Amniotic stem cell (primary cell): ENCODE results near the gene PKP1.

Source experiments
- DNase-seq: peaks from one replicate; lab custom pipeline; 2025; lab: John Stamatoyannopoulos, UW

PKP1 gene

GRCh38 chr1:201260648-201261311 is 22.5 kb upstream of the PKP1 start:
- DNase-seq = no peak

GRCh38 chr1:201261771-201262547 is 21.3 kb upstream of the PKP1 start:
- DNase-seq = no peak

- no peak for DNase-seq
Observed at GRCh38 chr1:201262963-201263608, 20.2 kb upstream of the PKP1 start.

- no peak for DNase-seq
Observed at GRCh38 chr1:201264072-201264471, 19.2 kb upstream of the PKP1 start.

- DNase-seq = no peak
Observed at GRCh38 chr1:201264554-201264953, 18.8 kb upstream of the PKP1 start.

- DNase-seq = no peak
Observed at GRCh38 chr1:201265756-201266155, 17.6 kb upstream of the PKP1 start.

- DNase-seq = no peak
Observed at GRCh38 chr1:201266276-201266675, 17.0 kb upstream of the PKP1 start.

- DNase-seq = peak; percentile 82
Observed at GRCh38 chr1:201266774-201267173, 16.5 kb upstream of the PKP1 start.

GRCh38 chr1:201267481-201268229 is 15.7 kb upstream of the PKP1 start:
- peak; percentile 1 for DNase-seq

- DNase-seq = peak; percentile 5
Observed at GRCh38 chr1:201268604-201269151, 14.6 kb upstream of the PKP1 start.

- no peak for DNase-seq
Observed at GRCh38 chr1:201269281-201269680, 14.0 kb upstream of the PKP1 start.

GRCh38 chr1:201269900-201270410 is 13.4 kb upstream of the PKP1 start:
- DNase-seq = no peak

- no peak for DNase-seq
Observed at GRCh38 chr1:201270616-201271390, 12.5 kb upstream of the PKP1 start.

- DNase-seq = no peak
Observed at GRCh38 chr1:201272799-201273198, 10.5 kb upstream of the PKP1 start.

GRCh38 chr1:201274616-201275252 is 8.6 kb upstream of the PKP1 start:
- no peak for DNase-seq

- DNase-seq = peak; percentile 53
Observed at GRCh38 chr1:201275253-201275666, 8.0 kb upstream of the PKP1 start.

- no peak for DNase-seq
Observed at GRCh38 chr1:201276891-201277290, 6.4 kb upstream of the PKP1 start.

- no peak for DNase-seq
Observed at GRCh38 chr1:201277441-201277840, 5.9 kb upstream of the PKP1 start.

GRCh38 chr1:201279313-201279712 is 4.0 kb upstream of the PKP1 start:
- DNase-seq = no peak

- DNase-seq = no peak
Observed at GRCh38 chr1:201280884-201281283, 2.4 kb upstream of the PKP1 start.

- no peak for DNase-seq
Observed at GRCh38 chr1:201281573-201281972, 1.7 kb upstream of the PKP1 start.
